ENCODE measurements around the gene NCOA1.

The NCOA1 gene

GRCh38 chr2:24771061-24771460, 280.0 kb downstream of the NCOA1 start (continued):
- TF ChIP-seq ZNF274 (IDR thresholded peaks at IDR 0.05; ENCODE audit: low read length): no peak
- no peak for TF ChIP-seq ZNF274 (tag by site-specific recombination; IDR thresholded peaks at IDR 0.05; ENCODE audit: borderline replicate concordance)
- no peak for TF ChIP-seq ZNF600 (tag by site-specific recombination; IDR thresholded peaks at IDR 0.05)
- TF ChIP-seq ZBTB8A (tag by site-specific recombination; IDR thresholded peaks at IDR 0.05): no peak

GRCh38 chr2:24771764-24772586, 280.9 kb downstream of the NCOA1 start:
- TF ChIP-seq TRIM28 (IDR thresholded peaks at IDR 0.05; ENCODE audit: borderline replicate concordance, low read length): peak; percentile 70; the same call in 1 of the 2 replicates
- TF ChIP-seq, protein P1, sequence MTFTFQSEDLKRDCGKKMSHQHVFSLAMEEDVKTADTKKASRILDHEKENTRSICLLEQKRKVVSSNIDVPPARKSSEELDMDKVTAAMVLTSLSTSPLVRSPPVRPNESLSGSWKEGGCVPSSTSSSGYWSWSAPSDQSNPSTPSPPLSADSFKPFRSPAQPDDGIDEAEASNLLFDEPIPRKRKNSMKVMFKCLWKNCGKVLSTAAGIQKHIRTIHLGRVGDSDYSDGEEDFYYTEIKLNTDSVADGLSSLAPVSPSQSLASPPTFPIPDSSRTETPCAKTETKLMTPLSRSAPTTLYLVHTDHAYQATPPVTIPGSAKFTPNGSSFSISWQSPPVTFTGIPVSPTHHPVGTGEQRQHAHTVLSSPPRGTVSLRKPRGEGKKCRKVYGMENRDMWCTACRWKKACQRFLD (tag by site-specific recombination; IDR thresholded peaks at IDR 0.05): no peak
- TF ChIP-seq BCL11A (tag by site-specific recombination; IDR thresholded peaks at IDR 0.05; ENCODE audit: low read depth): no peak
- no peak for TF ChIP-seq ZNF449 (tag by site-specific recombination; IDR thresholded peaks at IDR 0.05)
- TF ChIP-seq GLIS1 (tag by site-specific recombination; IDR thresholded peaks at IDR 0.05): peak; percentile 69
- peak; percentile 42; the same call in 1 of the 2 replicates for TF ChIP-seq ZIC2 (tag by site-specific recombination; IDR thresholded peaks at IDR 0.05)
- no peaks in the 10 kb centered on the region for H3K9me3 ChIP-seq (ENCODE audit: control insufficient read depth, insufficient read depth, low read depth, low read length)
- H3K4me3 ChIP-seq (ENCODE audit: low read depth, low read length): no peak overlapping the region
- POLR2A ChIA-PET: interaction anchor here (1.0 kb wide), 1 partner anchor 21 kb away, joined by 5 read pairs; the partner anchor contains the start of genes CENPO and PTRHD1
- H3K36me3 ChIP-seq (ENCODE audit: control insufficient read depth in 2 of 2, insufficient read depth in 1 of 2, low read length in 2 of 2): peaks cover 0 to 18% of the 10 kb centered on the region in 2 experiments; a peak in 1 of 3 replicates
- no peaks in the 10 kb centered on the region for H3K4me1 ChIP-seq (ENCODE audit: control insufficient read depth, insufficient read depth, low read length)
- CTCF ChIA-PET: interaction anchor here (0.6 to 1.0 kb wide), 3 partner anchors 12 to 229 kb away, joined by 3 to 4 read pairs (median 3); no protein-coding TSS in a partner anchor
- no peak overlapping the region for H3K27ac ChIP-seq (ENCODE audit: extremely low read depth, low read depth, low read length)

GRCh38 chr2:24774373-24774772, 283.3 kb downstream of the NCOA1 start:
- H3K9me3 ChIP-seq (ENCODE audit: control insufficient read depth, insufficient read depth, low read depth, low read length): no peaks in the 10 kb centered on the region
- ChIA-PET CTCF (interaction anchor here (0.9 kb wide), 1 partner anchor 19 kb away, joined by 4 read pairs; the partner anchor contains the start of genes CENPO and PTRHD1), POLR2A (no interaction called here)
- TF ChIP-seq PRDM6 (tag by site-specific recombination; IDR thresholded peaks at IDR 0.05) (no peak), ZBTB1 (tag by site-specific recombination; IDR thresholded peaks at IDR 0.05) (no peak), ZNF423 (tag by site-specific recombination; IDR thresholded peaks at IDR 0.05) (no peak), ZNF248 (tag by site-specific recombination; IDR thresholded peaks at IDR 0.05) (no peak), ZNF518A (tag by site-specific recombination; conservative IDR thresholded peaks at IDR 0.05; ENCODE audit: low read depth) (no peak), PBX3 (CRISPR knock-in tag; IDR thresholded peaks at IDR 0.05) (no peak), ZNF433 (tag by site-specific recombination; IDR thresholded peaks at IDR 0.05; ENCODE audit: low read depth) (no peak)

More at GRCh38 chr2:24774373-24774772, 283.3 kb downstream of the NCOA1 start:
- H3K27ac ChIP-seq (ENCODE audit: extremely low read depth, low read depth, low read length): no peak overlapping the region
- peaks cover 0 to 8% of the 10 kb centered on the region in 2 experiments; a peak in 1 of 3 replicates for H3K36me3 ChIP-seq (ENCODE audit: control insufficient read depth in 2 of 2, insufficient read depth in 1 of 2, low read length in 2 of 2)
- H3K4me1 ChIP-seq (ENCODE audit: control insufficient read depth, insufficient read depth, low read length): no peaks in the 10 kb centered on the region
- no peak overlapping the region for H3K4me3 ChIP-seq (ENCODE audit: low read depth, low read length)
